ENCODE results near the gene SUCLG2. TPM values are rescaled to one million over a fixed set of nuclear protein-coding genes. Genes with fewer than 3 reads are reported as not detected.

The SUCLG2 gene
- polyA plus RNA-seq, 1 donor (not counting 4 experiments of a cell fraction or from before 2014, with no cell fraction given): 26.7 TPM

DNA sequence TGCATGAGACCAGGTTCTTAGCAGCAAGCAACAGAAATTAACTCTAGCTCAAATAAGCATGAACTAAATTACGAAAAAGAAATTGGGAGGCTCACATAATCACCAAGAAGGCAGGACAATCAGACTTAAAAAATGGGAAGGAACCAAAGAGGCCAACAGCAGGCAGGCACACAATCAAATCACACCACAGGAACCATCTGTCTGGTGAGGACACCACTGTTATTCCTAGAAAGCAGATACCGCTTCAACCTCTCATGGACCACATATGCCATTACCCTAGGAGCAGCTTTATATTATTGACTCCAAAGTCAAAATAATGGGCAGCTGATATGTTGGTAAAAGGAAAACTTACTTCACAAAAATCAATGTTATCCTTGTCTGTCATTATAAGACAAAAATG is 51.6 kb downstream of the SUCLG2 start:
- peaks cover 3% of the 10 kb centered on the region for H3K79me2 ChIP-seq (ENCODE audit: control insufficient read depth, insufficient read depth, low read length)
- FAIRE-seq (no peak), DNase-seq (ENCODE audit: low read depth, low spot score) (no peak)
- dilution Hi-C loops (cut with MboI; ENCODE audit: extremely low pct_ligation_motif_present, low sequenced_read_pairs): no loop called here
- no peaks in the 10 kb centered on the region for H3K27me3 ChIP-seq (ENCODE audit: control insufficient read depth, extremely low read depth, insufficient read depth, low read length)
- H3K27ac ChIP-seq (ENCODE audit: control insufficient read depth, insufficient read depth, low read length): no peak overlapping the region
- no peaks in the 10 kb centered on the region for H3K9me3 ChIP-seq (ENCODE audit: control insufficient read depth, low read depth, low read length)
- no peaks in the 10 kb centered on the region for H4K20me1 ChIP-seq (ENCODE audit: control insufficient read depth, extremely low read depth, insufficient read depth, low read length)
- H3K4me3 ChIP-seq (ENCODE audit: control insufficient read depth in 2 of 3, extremely low read depth in 1 of 3, insufficient read depth in 2 of 3, low read depth in 1 of 3, low read length in 3 of 3): no peak overlapping the region
- H3K36me3 ChIP-seq (ENCODE audit: control insufficient read depth in 2 of 2, extremely low read depth in 1 of 2, insufficient read depth in 2 of 2, low read length in 2 of 2): peaks cover 0 to 7% of the 10 kb centered on the region in 2 experiments
- H3K4me2 ChIP-seq (ENCODE audit: control insufficient read depth, extremely low read depth, insufficient read depth, low read depth, low read length): no peak overlapping the region
- TF ChIP-seq EZH2 (IDR thresholded peaks at IDR 0.05; ENCODE audit: low read length): no peak
- TF ChIP-seq, protein P1, sequence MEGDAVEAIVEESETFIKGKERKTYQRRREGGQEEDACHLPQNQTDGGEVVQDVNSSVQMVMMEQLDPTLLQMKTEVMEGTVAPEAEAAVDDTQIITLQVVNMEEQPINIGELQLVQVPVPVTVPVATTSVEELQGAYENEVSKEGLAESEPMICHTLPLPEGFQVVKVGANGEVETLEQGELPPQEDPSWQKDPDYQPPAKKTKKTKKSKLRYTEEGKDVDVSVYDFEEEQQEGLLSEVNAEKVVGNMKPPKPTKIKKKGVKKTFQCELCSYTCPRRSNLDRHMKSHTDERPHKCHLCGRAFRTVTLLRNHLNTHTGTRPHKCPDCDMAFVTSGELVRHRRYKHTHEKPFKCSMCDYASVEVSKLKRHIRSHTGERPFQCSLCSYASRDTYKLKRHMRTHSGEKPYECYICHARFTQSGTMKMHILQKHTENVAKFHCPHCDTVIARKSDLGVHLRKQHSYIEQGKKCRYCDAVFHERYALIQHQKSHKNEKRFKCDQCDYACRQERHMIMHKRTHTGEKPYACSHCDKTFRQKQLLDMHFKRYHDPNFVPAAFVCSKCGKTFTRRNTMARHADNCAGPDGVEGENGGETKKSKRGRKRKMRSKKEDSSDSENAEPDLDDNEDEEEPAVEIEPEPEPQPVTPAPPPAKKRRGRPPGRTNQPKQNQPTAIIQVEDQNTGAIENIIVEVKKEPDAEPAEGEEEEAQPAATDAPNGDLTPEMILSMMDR (optimal IDR thresholded peaks at IDR 0.05 in 1 of 3, IDR thresholded peaks at IDR 0.05 in 1 of 3, conservative IDR thresholded peaks at IDR 0.05 in 1 of 3; ENCODE audit: extremely low read depth in 1 of 3, insufficient read depth in 2 of 3, low read length in 3 of 3): no peak
- no peaks in the 10 kb centered on the region for H3K9me1 ChIP-seq (ENCODE audit: control insufficient read depth, extremely low read depth, insufficient read depth, low read length)
- H3K9ac ChIP-seq (ENCODE audit: control insufficient read depth, extremely low read depth, insufficient read depth, low read length): no peak overlapping the region
- no peak overlapping the region for H2AFZ ChIP-seq (ENCODE audit: control insufficient read depth, low read length)
- H3K4me1 ChIP-seq (ENCODE audit: control insufficient read depth, extremely low read depth, insufficient read depth, low read length): peaks cover 4% of the 10 kb centered on the region

DNA sequence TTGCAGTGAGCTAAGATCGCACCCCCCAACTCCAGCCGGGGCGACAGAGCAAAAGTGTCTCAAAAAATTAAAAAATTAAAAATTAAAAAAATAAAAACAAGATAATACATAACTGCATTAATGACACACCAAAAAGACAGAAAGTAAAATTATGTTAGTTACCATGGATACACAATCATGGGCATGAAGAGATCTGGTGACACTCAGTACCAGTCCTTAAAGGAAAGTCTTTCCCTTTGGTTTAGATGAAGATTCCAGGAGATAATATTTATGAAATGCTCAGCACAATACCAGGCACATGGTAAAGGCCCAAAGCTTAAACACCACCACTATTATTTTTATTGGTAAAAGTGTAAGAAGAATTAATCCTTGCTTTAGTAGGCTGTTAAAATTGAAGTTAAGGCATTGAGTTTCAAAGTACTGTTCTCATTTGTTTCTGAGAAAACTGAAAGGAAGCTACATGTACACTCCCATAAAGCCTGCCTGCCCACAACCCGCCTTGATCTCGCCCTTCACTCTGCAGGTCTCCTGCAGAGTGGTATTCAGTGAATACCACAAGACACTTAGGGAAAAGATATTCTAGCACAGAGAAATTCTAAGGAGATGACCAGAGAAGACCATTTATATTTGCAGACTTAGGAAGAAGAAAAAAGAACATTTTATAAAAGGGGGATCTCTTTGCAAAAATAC is 52.3 kb downstream of the SUCLG2 start:
- Histone ChIP-seq H3K79me2 (ENCODE audit: control insufficient read depth, insufficient read depth, low read length) (peaks cover 3% of the 10 kb centered on the region), H2AFZ (ENCODE audit: control insufficient read depth, low read length) (no peak overlapping the region), H3K9me1 (ENCODE audit: control insufficient read depth, extremely low read depth, insufficient read depth, low read length) (no peaks in the 10 kb centered on the region), H3K9ac (ENCODE audit: control insufficient read depth, extremely low read depth, insufficient read depth, low read length) (no peak overlapping the region), H3K27ac (ENCODE audit: control insufficient read depth, insufficient read depth, low read length) (no peak overlapping the region), H3K27me3 (ENCODE audit: control insufficient read depth, extremely low read depth, insufficient read depth, low read length) (no peaks in the 10 kb centered on the region), H3K4me3 (ENCODE audit: control insufficient read depth in 2 of 3, extremely low read depth in 1 of 3, insufficient read depth in 2 of 3, low read depth in 1 of 3, low read length in 3 of 3) (no peak overlapping the region), H4K20me1 (ENCODE audit: control insufficient read depth, extremely low read depth, insufficient read depth, low read length) (no peaks in the 10 kb centered on the region), H3K4me1 (ENCODE audit: control insufficient read depth, extremely low read depth, insufficient read depth, low read length) (peaks cover 4% of the 10 kb centered on the region), H3K9me3 (ENCODE audit: control insufficient read depth, low read depth, low read length) (no peaks in the 10 kb centered on the region), H3K4me2 (ENCODE audit: control insufficient read depth, extremely low read depth, insufficient read depth, low read depth, low read length) (no peak overlapping the region), H3K36me3 (ENCODE audit: control insufficient read depth in 2 of 2, extremely low read depth in 1 of 2, insufficient read depth in 2 of 2, low read length in 2 of 2) (peaks cover 0 to 7% of the 10 kb centered on the region in 2 experiments)
- FAIRE-seq (no peak), DNase-seq (ENCODE audit: low read depth, low spot score) (no peak)
- no peak for TF ChIP-seq EZH2 (IDR thresholded peaks at IDR 0.05; ENCODE audit: low read length)
- TF ChIP-seq, protein P1 (optimal IDR thresholded peaks at IDR 0.05 in 1 of 3, IDR thresholded peaks at IDR 0.05 in 1 of 3, conservative IDR thresholded peaks at IDR 0.05 in 1 of 3; ENCODE audit: extremely low read depth in 1 of 3, insufficient read depth in 2 of 3, low read length in 3 of 3): no peak
- dilution Hi-C loops (cut with MboI; ENCODE audit: extremely low pct_ligation_motif_present, low sequenced_read_pairs): no loop called here
